Nephron (organoid): ENCODE results near the gene AMPH.

Experiments used
- H3K27ac Mint-ChIP-seq, 3 experiments: 2 replicates each; pipeline ENCODE4 v1.8.0; 2020; ENCODE audit warnings: mixed read lengths in 3 of 3, mild to moderate bottlenecking in 2 of 3, moderate library complexity in 1 of 3
- H3K27me3 Mint-ChIP-seq: 2 replicates; pipeline ENCODE4 v1.8.0; 2021; ENCODE audit warnings: low read depth, mild to moderate bottlenecking, moderate library complexity, mixed read lengths
- H3K36me3 Mint-ChIP-seq: 2 replicates; pipeline ENCODE4 v1.8.0; 2020; ENCODE audit warnings: low read depth, mixed read lengths
- H3K4me1 Mint-ChIP-seq: 2 replicates; pipeline ENCODE4 v1.8.0; 2020; ENCODE audit warnings: mixed read lengths
- H3K4me3 Mint-ChIP-seq, 3 experiments: 2 replicates each; pipeline ENCODE4 v1.8.0; 2020; ENCODE audit warnings: mild to moderate bottlenecking in 3 of 3, mixed read lengths in 3 of 3, moderate library complexity in 2 of 3
- H3K9me3 Mint-ChIP-seq: 2 replicates; pipeline ENCODE4 v1.8.0; 2020; ENCODE audit warnings: mixed read lengths
- TF ChIP-seq, protein P1 (sequence below), 3 experiments: fragments of 200-600 bp; sonication (generic); IDR thresholded peaks; one replicate each; pipeline ENCODE4 v1.5.0; 2021; ENCODE audit warnings: antibody characterized with exemption in 3 of 3; ENCODE audit not compliant: unreplicated experiment in 3 of 3

The AMPH gene

DNA sequence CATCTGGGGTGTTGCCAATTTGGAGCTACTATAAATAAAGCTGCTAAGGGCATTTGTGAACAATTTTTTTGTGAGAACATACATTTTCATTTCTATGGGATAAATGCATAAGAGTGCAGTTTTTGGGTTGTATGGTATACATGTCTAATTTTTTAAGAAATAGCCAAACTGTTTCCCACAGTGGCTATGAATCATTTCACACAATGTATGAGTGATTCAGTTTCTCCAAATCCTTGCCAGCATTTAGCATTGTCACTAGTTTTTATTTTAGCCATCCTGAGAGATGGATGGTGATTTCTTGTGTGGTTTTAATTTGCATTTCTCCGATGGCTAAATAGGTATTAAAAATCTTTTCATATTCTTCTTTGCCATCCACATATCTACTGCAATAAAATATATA is 105.3 kb downstream of the AMPH start:
- no peak overlapping the region for H3K27ac Mint-ChIP-seq
- no peaks in the 10 kb centered on the region for H3K27me3 Mint-ChIP-seq
- H3K4me1 Mint-ChIP-seq, result no peaks in the 10 kb centered on the region
- H3K9me3 Mint-ChIP-seq, result no peaks in the 10 kb centered on the region
- TF ChIP-seq, protein P1, sequence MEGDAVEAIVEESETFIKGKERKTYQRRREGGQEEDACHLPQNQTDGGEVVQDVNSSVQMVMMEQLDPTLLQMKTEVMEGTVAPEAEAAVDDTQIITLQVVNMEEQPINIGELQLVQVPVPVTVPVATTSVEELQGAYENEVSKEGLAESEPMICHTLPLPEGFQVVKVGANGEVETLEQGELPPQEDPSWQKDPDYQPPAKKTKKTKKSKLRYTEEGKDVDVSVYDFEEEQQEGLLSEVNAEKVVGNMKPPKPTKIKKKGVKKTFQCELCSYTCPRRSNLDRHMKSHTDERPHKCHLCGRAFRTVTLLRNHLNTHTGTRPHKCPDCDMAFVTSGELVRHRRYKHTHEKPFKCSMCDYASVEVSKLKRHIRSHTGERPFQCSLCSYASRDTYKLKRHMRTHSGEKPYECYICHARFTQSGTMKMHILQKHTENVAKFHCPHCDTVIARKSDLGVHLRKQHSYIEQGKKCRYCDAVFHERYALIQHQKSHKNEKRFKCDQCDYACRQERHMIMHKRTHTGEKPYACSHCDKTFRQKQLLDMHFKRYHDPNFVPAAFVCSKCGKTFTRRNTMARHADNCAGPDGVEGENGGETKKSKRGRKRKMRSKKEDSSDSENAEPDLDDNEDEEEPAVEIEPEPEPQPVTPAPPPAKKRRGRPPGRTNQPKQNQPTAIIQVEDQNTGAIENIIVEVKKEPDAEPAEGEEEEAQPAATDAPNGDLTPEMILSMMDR (IDR thresholded peaks at IDR 0.05; ENCODE audit: unreplicated experiment in 3 of 3), result no peak
- no peak overlapping the region for H3K4me3 Mint-ChIP-seq
- H3K36me3 Mint-ChIP-seq, result no peaks in the 10 kb centered on the region

DNA sequence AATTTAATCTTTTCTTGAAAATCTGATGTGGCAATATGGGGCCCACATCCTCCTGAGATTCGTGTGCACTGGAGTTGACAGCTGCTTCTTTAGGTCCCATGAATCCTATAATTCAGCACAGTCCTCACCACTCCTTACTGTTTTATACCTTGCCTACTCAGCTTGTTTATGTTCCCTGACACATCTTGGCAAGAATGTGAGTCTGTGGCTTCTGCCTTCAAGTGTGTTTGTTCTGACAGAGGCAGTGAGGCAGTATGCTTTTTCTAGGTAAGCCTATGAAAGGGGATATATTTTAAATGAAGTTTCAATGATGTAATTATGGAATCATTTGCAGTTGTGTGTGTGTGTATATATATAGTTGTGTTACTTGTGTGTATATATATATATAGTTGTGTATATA is 106.4 kb downstream of the AMPH start:
- no peaks in the 10 kb centered on the region for H3K36me3 Mint-ChIP-seq

DNA sequence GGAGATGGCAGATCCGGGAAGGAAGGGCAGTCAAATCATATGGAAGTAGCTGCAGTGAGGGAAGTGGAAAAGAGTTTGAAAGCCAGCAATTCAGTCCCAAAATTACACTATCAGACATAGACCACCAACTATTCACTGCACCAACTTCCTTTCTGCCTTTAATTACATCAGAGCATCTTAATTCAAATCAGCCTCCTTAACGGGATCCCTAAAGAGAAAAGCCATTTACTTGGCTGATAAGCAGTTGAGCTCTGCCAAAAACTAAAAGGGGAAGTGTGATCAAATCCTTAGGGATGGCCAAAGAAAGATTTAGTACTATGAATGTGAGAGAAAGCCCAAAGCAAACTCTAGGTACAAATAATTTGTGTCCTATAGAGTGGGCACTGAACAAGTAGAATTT is 110.4 kb downstream of the AMPH start:
- Mint-ChIP-seq H3K27me3 (no peaks in the 10 kb centered on the region), H3K4me3 (no peak overlapping the region), H3K36me3 (no peaks in the 10 kb centered on the region), H3K4me1 (no peaks in the 10 kb centered on the region), H3K27ac (no peak overlapping the region), H3K9me3 (peaks cover 6% of the 10 kb centered on the region)
- TF ChIP-seq, protein P1 (IDR thresholded peaks at IDR 0.05; ENCODE audit: unreplicated experiment in 3 of 3), result no peak

More for the DNA sequence above, 106.4 kb downstream of the AMPH start:
- Mint-ChIP-seq H3K9me3 (no peaks in the 10 kb centered on the region), H3K4me1 (no peaks in the 10 kb centered on the region), H3K27me3 (no peaks in the 10 kb centered on the region), H3K4me3 (no peak overlapping the region), H3K27ac (no peak overlapping the region)
- TF ChIP-seq, protein P1 (IDR thresholded peaks at IDR 0.05; ENCODE audit: unreplicated experiment in 3 of 3), result no peak

DNA sequence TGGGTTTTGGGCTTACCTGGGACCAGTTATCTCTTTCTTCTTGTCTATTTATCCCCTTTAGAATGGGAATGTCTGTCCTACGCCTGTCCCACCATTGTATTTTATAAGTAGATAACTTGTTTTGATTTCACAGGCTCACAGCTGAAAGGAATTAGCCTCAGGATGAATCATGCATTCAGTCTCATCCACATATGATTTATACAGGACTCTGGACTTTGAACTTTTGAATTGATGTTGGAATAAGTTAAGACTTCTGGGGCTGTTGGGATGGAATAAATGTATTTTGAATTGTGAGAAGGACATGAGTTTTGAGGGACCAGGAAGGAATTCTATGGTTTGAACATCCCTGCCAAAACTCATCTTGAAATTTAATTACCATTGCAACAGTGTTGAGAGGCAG is 112.6 kb downstream of the AMPH start:
- H3K27ac Mint-ChIP-seq, result no peak overlapping the region
- no peaks in the 10 kb centered on the region for H3K4me1 Mint-ChIP-seq
- H3K4me3 Mint-ChIP-seq, result no peak overlapping the region
- H3K27me3 Mint-ChIP-seq, result no peaks in the 10 kb centered on the region
- TF ChIP-seq, protein P1 (IDR thresholded peaks at IDR 0.05; ENCODE audit: unreplicated experiment in 3 of 3), result no peak
- H3K9me3 Mint-ChIP-seq, result peaks cover 14% of the 10 kb centered on the region
- no peaks in the 10 kb centered on the region for H3K36me3 Mint-ChIP-seq

DNA sequence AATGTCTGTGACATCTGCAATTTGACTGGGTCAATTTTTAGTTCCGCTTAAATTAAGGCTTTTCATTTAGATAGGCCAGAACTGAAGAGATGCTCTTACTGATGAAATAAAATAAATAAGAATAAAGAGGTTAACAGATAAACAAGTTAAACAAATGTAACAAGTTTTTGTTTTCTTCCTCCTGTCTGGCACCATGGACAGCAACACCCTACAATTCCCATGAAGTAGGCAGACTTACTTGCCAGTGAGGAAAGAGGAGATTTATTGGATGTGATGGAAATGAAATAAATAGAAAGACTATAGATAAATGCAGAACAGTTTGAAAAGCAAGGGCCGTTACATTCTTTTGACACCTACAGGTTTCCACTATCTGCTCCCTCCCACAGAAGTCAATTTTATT is 118.5 kb downstream of the AMPH start:
- no peak overlapping the region for H3K27ac Mint-ChIP-seq
- no peaks in the 10 kb centered on the region for H3K36me3 Mint-ChIP-seq

DNA sequence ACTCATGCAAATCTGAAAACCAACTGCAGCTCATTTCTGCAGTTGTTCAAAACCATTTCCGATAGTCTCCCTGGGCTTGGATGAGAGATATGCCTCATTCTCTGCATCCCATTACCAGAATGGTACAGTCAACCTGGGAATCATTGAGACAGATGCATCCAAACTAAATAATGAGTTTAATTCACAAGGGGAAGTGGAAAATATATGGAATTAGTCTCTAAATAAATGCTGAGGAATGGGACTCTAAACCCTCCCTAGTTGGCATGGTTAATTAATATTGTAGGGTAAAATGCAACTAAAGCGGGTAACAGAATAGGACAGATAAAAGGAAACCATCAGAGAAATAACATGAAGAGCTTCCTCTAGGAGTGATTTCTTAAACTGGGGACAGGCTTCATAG is 118.9 kb downstream of the AMPH start:
- peaks cover 11% of the 10 kb centered on the region for H3K9me3 Mint-ChIP-seq
- no peak overlapping the region for H3K4me3 Mint-ChIP-seq
- H3K4me1 Mint-ChIP-seq, result peaks cover 4% of the 10 kb centered on the region
- TF ChIP-seq, protein P1 (IDR thresholded peaks at IDR 0.05; ENCODE audit: unreplicated experiment in 3 of 3), result no peak
- no peaks in the 10 kb centered on the region for H3K27me3 Mint-ChIP-seq
- no peaks in the 10 kb centered on the region for H3K36me3 Mint-ChIP-seq
- no peak overlapping the region for H3K27ac Mint-ChIP-seq

More for the DNA sequence above, 118.5 kb downstream of the AMPH start:
- TF ChIP-seq, protein P1 (IDR thresholded peaks at IDR 0.05; ENCODE audit: unreplicated experiment in 3 of 3), result no peak
- H3K9me3 Mint-ChIP-seq, result peaks cover 14% of the 10 kb centered on the region
- peaks cover under 1% of the 10 kb centered on the region for H3K4me1 Mint-ChIP-seq
- no peak overlapping the region for H3K4me3 Mint-ChIP-seq
- no peaks in the 10 kb centered on the region for H3K27me3 Mint-ChIP-seq
